Neural progenitor cell (in vitro differentiated cells): ENCODE measurements around the gene ANO1. TPM values are rescaled to one million over a fixed set of nuclear protein-coding genes. Genes with fewer than 3 reads are reported as not detected.

Source experiments
- DNase-seq: peaks from one replicate; pipeline ENCODE4 v3.0.0-alpha.2; 2016; ENCODE audit warnings: low spot score
- H2AFZ ChIP-seq: fragments of 200-600 bp; sonication (generic); replicated peaks from 2 replicates; pipeline ENCODE4 v1.6.1; 2016; ENCODE audit warnings: antibody characterized with exemption
- H3F3A ChIP-seq: fragments of 200-600 bp; sonication (generic); 2 replicates; pipeline ENCODE4 v1.6.1; 2016; ENCODE audit warnings: antibody characterized with exemption, low read depth
- H3K27ac ChIP-seq: fragments of 200-600 bp; sonication (generic); 2 replicates; pipeline ENCODE4 v1.5.1; 2016; ENCODE audit warnings: mild to moderate bottlenecking
- H3K27me3 ChIP-seq: fragments of 200-600 bp; sonication (generic); 2 replicates; pipeline ENCODE4 v1.6.1; 2016; ENCODE audit warnings: mild to moderate bottlenecking, moderate library complexity
- H3K36me3 ChIP-seq: fragments of 200-600 bp; sonication (generic); 2 replicates; pipeline ENCODE4 v1.5.1; 2016
- H3K4me1 ChIP-seq: fragments of 200-600 bp; sonication (generic); 2 replicates; pipeline ENCODE4 v1.6.1; 2016; ENCODE audit warnings: mixed run types
- H3K4me2 ChIP-seq: fragments of 200-600 bp; sonication (generic); 2 replicates; pipeline ENCODE4 v1.6.1; 2016
- H3K4me3 ChIP-seq: fragments of 200-600 bp; sonication (generic); 2 replicates; pipeline ENCODE4 v1.5.1; 2016
- H3K79me2 ChIP-seq: fragments of 200-600 bp; sonication (generic); 2 replicates; pipeline ENCODE4 v1.6.1; 2016; ENCODE audit warnings: low read depth
- H3K9ac ChIP-seq: fragments of 200-600 bp; sonication (generic); 2 replicates; pipeline ENCODE4 v1.6.1; 2016
- H3K9me3 ChIP-seq: fragments of 200-600 bp; sonication (generic); 2 replicates; pipeline ENCODE4 v1.5.1; 2016; ENCODE audit warnings: low read depth
- H4K20me1 ChIP-seq: fragments of 200-600 bp; sonication (generic); 2 replicates; pipeline ENCODE4 v1.6.1; 2016; ENCODE audit warnings: low read depth
- H3K27ac Mint-ChIP-seq: 3 replicates; pipeline ENCODE4 v1.8.0; 2021; ENCODE audit warnings: mixed read lengths
- H3K27me3 Mint-ChIP-seq: 2 replicates; pipeline ENCODE4 v1.8.0; 2022; ENCODE audit warnings: low read depth, mild to moderate bottlenecking, inconsistent platforms, moderate library complexity, mixed read lengths; ENCODE audit not compliant: insufficient read depth
- H3K36me3 Mint-ChIP-seq: 3 replicates; pipeline ENCODE4 v1.8.0; 2021; ENCODE audit warnings: mixed read lengths
- H3K4me1 Mint-ChIP-seq: 3 replicates; pipeline ENCODE4 v1.8.0; 2021; ENCODE audit warnings: mixed read lengths
- H3K4me3 Mint-ChIP-seq: 3 replicates; pipeline ENCODE4 v1.8.0; 2021; ENCODE audit warnings: mild to moderate bottlenecking, moderate library complexity, mixed read lengths
- H3K9me3 Mint-ChIP-seq: 3 replicates; pipeline ENCODE4 v1.8.0; 2020; ENCODE audit warnings: mixed read lengths
- EZH2 ChIP-seq: fragments of 200-600 bp; sonication (generic); IDR thresholded peaks from 2 replicates; pipeline ENCODE4 v1.6.1; 2017; ENCODE audit warnings: antibody characterized with exemption, mild to moderate bottlenecking, moderate library complexity
- EZH2phosphoT487 ChIP-seq: fragments of 200-600 bp; sonication (generic); IDR thresholded peaks from 2 replicates; pipeline ENCODE4 v1.6.1; 2017; ENCODE audit warnings: antibody characterized with exemption
- total RNA-seq: library from RNA; depleted of rRNA; stranded (reverse); fragments of >200 nt; gene quantifications from 2 replicates; pipeline ENCODE4 v1.2.3, GENCODE V29; 2015; ENCODE audit warnings: low replicate concordance
- TF ChIP-seq, protein P1 (sequence below): fragments of 200-600 bp; sonication (generic); IDR thresholded peaks from 2 replicates; pipeline ENCODE4 v1.5.1; 2017; ENCODE audit warnings: antibody characterized with exemption, mild to moderate bottlenecking

ANO1 gene
- total RNA-seq, 1 donor from 2014 or later, result not detected

DNA sequence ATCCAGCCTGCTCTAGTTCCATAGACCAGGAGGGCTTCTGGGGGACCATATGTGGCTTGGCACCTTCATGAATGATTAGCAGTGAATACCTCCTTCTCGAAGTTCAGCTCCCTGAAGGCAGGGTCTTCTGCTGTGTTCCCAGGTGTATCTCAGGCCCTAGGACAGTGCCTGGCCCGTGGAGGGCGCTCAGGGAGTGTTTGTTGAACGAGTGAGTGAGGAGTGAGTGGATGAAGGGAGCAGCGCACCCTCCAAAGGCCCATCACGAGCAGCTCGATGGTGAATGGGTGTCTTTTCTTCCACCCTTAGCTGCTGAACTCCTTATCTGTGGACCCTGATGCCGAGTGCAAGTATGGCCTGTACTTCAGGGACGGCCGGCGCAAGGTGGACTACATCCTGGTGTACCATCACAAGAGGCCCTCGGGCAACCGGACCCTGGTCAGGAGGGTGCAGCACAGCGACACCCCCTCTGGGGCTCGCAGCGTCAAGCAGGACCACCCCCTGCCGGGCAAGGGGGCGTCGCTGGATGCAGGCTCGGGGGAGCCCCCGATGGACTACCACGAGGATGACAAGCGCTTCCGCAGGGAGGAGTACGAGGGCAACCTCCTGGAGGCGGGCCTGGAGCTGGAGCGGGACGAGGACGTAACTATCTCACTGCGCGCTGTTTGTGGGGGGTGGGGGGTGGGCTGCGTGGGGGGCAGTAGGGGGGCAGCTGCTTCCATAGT lies 9.5 kb downstream of the ANO1 start:
- Mint-ChIP-seq H3K27ac (no peak overlapping the region), H3K9me3 (no peaks in the 10 kb centered on the region), H3K27me3 (peaks cover 15% of the 10 kb centered on the region), H3K4me3 (no peak overlapping the region), H3K4me1 (peaks cover 23% of the 10 kb centered on the region), H3K36me3 (no peaks in the 10 kb centered on the region)
- Histone ChIP-seq H3F3A (no peaks in the 10 kb centered on the region), H2AFZ (no peak overlapping the region), H3K27me3 (no peaks in the 10 kb centered on the region), H3K4me3 (no peak overlapping the region), H3K79me2 (no peaks in the 10 kb centered on the region), H4K20me1 (no peaks in the 10 kb centered on the region), H3K4me2 (no peak overlapping the region), H3K9ac (no peak overlapping the region), H3K4me1 (peaks cover 8% of the 10 kb centered on the region), H3K9me3 (no peaks in the 10 kb centered on the region), H3K27ac (no peak overlapping the region), H3K36me3 (no peaks in the 10 kb centered on the region)
- DNase-seq, result peak; percentile 51
- TF ChIP-seq EZH2phosphoT487 (no peak), EZH2 (no peak)
- TF ChIP-seq, protein P1, sequence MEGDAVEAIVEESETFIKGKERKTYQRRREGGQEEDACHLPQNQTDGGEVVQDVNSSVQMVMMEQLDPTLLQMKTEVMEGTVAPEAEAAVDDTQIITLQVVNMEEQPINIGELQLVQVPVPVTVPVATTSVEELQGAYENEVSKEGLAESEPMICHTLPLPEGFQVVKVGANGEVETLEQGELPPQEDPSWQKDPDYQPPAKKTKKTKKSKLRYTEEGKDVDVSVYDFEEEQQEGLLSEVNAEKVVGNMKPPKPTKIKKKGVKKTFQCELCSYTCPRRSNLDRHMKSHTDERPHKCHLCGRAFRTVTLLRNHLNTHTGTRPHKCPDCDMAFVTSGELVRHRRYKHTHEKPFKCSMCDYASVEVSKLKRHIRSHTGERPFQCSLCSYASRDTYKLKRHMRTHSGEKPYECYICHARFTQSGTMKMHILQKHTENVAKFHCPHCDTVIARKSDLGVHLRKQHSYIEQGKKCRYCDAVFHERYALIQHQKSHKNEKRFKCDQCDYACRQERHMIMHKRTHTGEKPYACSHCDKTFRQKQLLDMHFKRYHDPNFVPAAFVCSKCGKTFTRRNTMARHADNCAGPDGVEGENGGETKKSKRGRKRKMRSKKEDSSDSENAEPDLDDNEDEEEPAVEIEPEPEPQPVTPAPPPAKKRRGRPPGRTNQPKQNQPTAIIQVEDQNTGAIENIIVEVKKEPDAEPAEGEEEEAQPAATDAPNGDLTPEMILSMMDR, result peak; percentile 14

DNA sequence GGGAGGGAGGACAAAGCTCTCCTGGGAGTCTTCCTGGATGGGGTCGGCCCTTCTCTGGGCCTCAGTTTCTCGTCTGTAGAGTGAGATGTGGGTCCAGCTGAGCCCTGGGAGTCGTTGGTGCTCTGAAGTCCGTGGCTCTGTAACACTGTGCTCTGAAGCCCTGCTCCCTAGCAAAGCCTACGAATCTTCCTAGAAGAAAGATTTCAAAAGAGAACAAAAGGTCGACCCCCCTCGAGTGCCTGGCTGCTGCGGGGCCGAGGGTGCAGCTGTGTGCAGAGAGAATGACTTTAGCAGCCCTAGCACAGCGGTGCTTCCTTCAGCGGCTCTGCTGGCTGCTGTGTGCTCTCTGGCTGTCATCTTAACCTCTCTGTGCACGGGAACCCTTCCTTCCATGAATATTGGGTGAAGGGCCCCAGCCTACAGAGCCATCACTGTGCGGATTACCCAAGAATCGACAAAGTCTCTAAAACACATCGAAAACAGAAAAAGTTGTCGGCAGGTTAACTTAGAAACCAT lies 10.7 kb downstream of the ANO1 start:
- Histone ChIP-seq H3K4me3 (no peak overlapping the region), H4K20me1 (no peaks in the 10 kb centered on the region), H3K79me2 (no peaks in the 10 kb centered on the region), H3F3A (no peaks in the 10 kb centered on the region), H3K9ac (no peak overlapping the region), H3K27me3 (no peaks in the 10 kb centered on the region), H3K4me2 (peak overlapping the region; percentile 18), H2AFZ (no peak overlapping the region), H3K4me1 (peaks cover 8% of the 10 kb centered on the region), H3K9me3 (no peaks in the 10 kb centered on the region), H3K36me3 (no peaks in the 10 kb centered on the region), H3K27ac (no peak overlapping the region)
- peaks cover 8% of the 10 kb centered on the region for H3K27me3 Mint-ChIP-seq
- TF ChIP-seq EZH2, result no peak
- TF ChIP-seq, protein P1, result no peak
- TF ChIP-seq EZH2phosphoT487, result no peak
- no peaks in the 10 kb centered on the region for H3K36me3 Mint-ChIP-seq
- H3K4me1 Mint-ChIP-seq, result peaks cover 19% of the 10 kb centered on the region
- peak; percentile 33 for DNase-seq
- H3K9me3 Mint-ChIP-seq, result no peaks in the 10 kb centered on the region
- no peak overlapping the region for H3K4me3 Mint-ChIP-seq
- H3K27ac Mint-ChIP-seq, result peak overlapping the region; percentile 74

DNA sequence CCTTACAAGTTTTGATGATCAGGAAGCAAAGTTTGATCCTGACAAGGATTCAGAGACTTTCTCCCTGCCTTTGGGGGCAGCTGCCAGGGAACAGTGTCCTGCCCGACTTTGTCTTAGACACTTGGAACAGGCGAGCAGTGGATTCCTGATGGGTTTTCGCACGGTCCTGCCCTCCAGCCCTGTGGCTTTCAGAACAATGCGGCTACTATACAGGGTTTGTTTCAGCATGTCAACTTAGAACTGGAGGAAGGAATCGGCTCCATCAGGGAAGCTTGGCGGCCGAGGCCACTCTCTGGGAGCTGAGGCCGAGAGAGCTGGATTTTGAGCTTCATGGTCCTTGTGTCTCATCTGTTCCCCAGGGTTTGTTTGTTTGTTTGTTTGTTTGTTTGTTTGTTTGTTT lies 11.5 kb downstream of the ANO1 start:
- Histone ChIP-seq H2AFZ (no peak overlapping the region), H3K9ac (no peak overlapping the region), H3K4me3 (no peak overlapping the region), H3F3A (no peaks in the 10 kb centered on the region), H3K4me1 (peaks cover 8% of the 10 kb centered on the region), H3K27ac (no peak overlapping the region), H3K9me3 (no peaks in the 10 kb centered on the region), H3K27me3 (no peaks in the 10 kb centered on the region), H3K79me2 (no peaks in the 10 kb centered on the region), H3K36me3 (no peaks in the 10 kb centered on the region), H3K4me2 (no peak overlapping the region), H4K20me1 (no peaks in the 10 kb centered on the region)
- no peaks in the 10 kb centered on the region for H3K9me3 Mint-ChIP-seq
- no peaks in the 10 kb centered on the region for H3K36me3 Mint-ChIP-seq
- H3K4me3 Mint-ChIP-seq, result peak overlapping the region; percentile 38
- H3K27me3 Mint-ChIP-seq, result peaks cover 8% of the 10 kb centered on the region
- peaks cover 21% of the 10 kb centered on the region for H3K4me1 Mint-ChIP-seq
- TF ChIP-seq, protein P1, result no peak
- no peak for TF ChIP-seq EZH2
- no peak for TF ChIP-seq EZH2phosphoT487
- DNase-seq, result no peak
- no peak overlapping the region for H3K27ac Mint-ChIP-seq
